ENCODE measurements around the gene NEB.

Gene NEB

DNA sequence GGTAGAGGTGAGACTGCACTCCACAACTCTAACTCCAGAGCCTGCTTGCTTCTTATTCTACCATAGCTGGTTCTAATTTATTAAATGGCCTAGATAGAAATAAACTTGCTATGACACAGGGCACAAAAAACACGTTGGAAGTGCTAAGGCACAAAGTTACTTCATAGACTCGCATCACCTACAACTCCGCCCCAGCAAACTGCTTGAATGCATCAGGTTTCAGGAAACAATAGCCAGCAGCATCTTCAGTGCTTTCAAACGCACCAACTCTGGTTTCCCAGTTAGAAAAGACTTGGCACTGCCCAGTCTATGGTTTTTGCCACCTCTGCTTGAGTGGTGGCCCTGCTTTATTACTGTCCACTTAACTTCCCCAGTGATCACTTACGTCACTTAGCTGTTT is 182.0 kb downstream of the NEB start:
- no peak for DNase-seq (ENCODE audit: low read depth)

DNA sequence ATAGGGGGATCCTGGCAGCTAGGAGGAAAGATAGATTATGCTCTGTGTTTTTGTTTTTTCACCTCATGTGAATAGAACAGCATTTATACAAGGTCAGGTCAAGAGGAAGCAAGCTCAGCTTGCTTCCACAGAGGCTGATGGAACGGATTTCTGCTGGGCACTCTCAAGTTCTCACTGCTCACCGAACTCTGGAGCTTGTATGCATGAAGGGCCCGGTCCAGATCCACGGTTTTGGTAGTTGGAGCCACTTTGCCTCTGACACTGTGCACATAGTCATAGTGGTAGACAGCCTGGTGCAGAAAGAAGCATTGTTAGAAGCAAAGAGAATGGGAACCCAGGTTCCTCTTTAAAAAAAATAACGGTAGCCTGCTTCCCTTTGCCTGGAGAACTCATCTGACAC is 182.7 kb downstream of the NEB start:
- DNase-seq (ENCODE audit: low read depth), result no peak

DNA sequence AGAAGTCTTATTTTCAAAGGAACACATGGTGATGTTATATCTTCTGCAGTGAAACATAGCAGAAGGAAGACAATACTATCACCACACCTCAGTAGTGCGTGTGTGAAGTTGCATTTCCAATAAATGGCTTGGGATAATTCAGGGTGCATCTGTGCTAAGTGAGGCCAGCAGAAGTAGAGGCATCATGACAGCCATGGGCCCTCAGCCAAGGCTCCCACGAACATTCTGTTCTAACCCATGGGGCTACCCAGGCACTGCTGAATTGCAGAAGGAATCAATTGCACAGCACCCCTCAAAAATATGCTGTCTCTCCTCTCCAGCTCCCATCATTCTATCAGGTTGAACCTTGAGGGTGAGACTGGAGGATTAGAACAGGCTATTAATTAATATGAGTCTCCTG is 185.1 kb downstream of the NEB start:
- no peak for DNase-seq (ENCODE audit: low read depth)

DNA sequence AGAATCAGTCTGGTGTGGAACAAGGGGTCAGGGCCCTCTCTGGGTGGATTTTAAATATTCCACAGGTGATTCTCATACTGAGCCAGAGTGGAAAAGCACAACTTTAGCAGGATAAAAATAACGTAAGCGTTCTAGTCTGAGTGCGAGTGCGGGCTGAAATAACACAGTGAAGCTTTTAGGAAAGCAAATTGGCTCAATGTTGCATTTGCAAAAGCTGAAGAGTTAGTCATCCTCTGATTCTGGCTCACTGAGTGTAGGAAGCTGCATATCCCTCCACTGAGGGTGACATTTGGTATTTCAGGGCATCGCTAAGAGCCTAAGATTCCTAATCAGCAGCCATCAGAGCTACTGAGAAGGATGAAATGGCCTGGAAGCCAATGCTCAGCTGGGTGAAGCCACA is 189.8 kb downstream of the NEB start:
- DNase-seq (ENCODE audit: low read depth), result no peak

DNA sequence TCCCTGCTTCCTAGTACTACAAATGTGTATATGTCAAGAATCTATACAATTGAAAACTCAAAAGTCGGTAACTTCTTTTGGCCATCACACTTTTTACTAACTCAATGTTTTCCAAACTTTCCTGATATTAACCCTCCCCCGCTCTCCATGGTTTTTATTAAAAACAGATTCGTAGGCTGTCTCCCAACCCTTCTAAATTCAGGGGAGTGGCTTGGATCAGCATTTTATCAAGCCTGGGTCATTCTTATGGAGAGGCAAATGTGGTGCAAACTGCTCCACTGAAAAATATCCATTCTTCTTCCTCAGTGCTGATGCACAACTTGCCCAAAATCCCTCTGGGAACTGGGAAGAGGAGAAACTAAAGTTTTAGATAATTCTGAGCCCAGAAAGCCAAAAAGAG is 190.4 kb downstream of the NEB start:
- DNase-seq (ENCODE audit: low read depth), result no peak

DNA sequence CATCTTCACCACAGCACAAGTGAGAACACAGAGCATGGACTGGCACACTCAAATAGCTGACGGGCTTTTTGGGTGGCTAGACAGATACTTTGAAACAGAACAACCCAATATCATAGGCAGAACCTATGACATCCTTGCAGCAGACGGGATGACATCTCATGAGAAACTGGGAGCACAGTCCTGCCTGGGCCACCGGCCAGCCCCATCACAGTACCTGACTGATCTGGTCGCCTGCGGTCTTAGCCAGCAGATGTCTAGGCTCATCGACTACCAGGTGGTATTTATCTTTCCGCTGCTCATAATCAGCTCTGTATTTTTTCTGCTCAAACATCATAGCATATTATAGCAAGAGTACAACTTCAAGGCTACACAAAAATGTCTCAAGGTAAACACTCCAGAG is 200.3 kb downstream of the NEB start:
- DNase-seq (ENCODE audit: low read depth), result no peak

DNA sequence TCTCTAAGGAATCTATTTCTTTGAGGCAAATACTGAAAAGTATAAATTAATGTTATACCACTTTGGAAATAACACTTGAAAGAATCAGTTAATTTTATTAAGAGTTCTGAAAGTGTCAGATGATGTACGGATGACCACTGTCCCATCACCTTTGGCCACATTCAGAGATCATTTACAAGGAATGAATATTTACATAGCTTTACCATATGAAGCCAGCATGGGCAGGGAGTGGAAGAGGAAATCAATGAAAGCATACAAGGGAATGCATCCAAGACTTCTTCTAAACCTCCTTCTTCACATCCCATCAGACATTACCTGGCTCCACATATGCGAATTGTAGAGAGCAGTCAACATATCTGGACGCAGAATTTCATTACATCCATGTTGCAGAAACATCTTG is 201.1 kb downstream of the NEB start:
- no peak for DNase-seq (ENCODE audit: low read depth)

DNA sequence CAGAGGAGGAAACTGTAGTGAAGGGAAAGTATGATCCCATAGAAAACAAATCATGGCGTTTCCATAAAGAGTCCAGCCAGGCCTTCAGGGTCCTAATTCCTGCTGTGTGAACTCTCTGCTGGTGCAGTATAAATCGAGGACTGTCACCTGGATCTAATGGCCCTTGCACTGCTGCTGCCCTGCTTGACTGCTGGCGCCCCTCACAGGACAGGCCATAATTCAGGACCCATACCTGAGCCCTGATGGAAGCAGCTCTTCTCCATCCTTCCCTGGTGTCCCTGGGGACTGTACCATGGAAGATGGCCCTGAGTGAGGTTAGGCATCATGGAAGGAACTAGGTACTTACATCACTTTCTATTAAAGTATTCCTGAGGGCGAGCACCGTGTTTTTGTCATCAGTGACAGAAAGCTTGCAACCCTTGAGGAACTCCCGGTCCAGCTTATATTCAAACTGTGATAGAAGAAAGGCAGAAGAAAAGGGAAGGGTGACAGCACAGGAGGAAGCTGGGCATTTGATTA is 207.6 kb downstream of the NEB start:
- no peak for DNase-seq (ENCODE audit: low read depth)

DNA sequence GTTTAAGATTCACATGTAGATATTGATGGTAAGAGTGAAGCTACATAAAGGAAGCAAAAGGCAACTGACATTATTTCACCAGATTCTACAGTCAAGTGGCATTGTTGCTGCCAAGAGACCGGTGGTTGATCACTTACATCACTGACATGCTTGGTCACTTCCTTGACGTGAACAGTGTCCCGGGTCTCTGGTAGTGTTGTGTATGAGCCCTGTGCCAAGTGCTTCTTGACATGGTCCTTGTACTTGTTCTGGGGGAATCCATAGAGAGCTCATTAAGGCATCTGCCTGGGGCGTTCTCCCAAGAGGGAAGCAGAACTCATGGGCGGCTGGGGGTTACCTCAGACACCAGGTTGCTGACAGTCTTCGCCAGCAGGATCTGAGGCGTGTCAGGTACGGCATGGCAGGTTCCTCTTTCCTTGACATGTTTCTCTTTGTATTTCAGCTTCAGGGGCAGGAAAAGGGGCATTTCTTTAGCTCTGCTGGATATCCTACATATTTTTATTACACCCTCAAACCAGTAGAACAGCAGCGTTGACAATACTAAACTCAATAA is 208.4 kb downstream of the NEB start:
- no peak for DNase-seq (ENCODE audit: low read depth)

DNA sequence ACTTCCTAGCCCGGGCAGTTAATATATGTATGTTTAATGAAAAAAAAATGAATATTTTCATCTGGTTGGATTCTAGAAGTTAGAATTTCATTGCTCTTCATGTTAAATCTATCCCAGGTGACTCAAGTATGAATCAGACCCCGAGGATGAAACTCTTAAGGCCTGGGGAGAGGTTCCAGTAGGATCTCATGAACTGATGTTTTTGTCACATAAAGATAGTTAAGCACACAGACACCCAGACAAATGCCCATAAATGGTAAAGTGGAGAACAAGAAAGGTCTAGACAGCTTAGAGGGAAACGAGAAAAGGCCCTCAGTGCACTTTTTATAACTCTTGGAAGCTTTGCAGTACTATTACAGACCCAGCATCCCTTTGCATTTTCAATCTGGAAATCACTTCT is 210.4 kb downstream of the NEB start:
- no peak for DNase-seq (ENCODE audit: low read depth)

DNA sequence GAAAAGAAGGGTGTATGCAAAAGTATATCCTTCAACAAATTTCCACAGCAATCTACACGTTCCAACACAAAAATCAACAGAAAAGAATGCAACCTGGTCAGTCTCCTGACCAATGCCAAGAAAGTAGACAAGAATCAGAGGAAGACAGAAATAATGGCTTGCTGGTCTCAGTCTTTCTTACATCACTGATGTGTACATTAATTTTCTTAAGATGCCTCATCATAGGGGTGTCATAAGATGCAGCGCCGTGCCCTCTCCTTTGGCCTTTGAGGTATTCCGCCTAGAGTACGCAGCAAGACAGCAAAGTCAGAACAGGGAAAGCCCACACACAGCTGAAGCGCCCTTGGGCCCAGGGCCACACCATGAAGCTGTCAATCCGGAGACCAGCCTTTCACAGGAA is 211.7 kb downstream of the NEB start:
- no peak for DNase-seq (ENCODE audit: low read depth)

DNA sequence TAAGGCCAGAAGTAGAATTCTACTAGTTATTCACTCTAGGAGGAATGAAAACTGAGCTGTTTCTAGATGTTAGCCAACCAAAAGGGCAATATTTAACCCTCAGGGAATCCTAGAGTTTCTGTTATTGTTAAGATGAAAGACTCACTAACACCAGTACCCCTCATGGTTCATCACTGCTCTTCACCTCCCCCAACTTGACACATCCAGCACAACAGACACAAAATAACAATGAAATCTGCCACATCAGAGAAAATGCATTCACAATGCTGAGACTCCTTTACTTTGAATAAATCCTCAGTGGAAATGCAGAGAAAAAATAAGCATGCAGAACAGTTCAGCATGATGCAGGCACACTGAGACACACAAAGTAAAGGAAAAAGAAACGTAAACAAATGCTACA is 213.3 kb downstream of the NEB start:
- DNase-seq (ENCODE audit: low read depth), result no peak

DNA sequence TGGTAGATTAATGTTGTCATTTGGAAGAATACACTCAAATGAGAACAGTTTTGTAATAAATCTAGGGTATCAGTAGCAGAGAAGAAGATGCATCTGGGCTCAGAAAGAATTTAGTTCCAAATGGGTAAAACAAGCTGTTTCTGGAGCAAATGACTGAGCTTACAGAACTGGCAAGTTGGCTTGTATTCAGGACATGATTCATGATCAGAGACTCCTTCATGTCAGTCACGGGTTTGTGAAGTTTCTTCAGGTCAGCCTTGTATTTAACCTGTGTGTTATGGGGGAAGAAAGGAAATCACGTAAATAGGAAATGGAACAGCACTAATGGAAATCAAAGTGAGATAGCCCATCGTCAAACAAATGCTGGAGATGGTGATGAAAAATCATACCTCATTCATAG is 215.5 kb downstream of the NEB start:
- no peak for DNase-seq (ENCODE audit: low read depth)

DNA sequence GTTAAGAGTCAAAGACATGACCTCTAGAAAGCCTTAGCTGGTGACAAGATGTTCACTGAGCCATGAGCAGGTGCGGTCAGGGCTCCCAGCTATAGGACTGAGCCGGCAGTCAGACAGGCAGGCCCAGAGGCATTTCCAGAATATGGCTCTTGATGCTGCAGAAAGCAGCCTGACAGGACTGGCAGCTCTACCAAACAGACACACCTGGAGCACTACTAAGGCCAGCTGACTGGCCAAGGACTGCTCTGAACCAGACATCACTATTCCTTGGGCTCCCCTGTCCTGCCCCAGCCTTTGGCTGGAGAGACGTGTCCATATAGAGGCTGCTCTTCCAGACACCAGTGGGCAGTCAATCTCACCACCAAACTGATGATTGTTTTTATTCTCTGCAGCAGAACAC is 225.8 kb downstream of the NEB start:
- no peak for DNase-seq (ENCODE audit: low read depth)

DNA sequence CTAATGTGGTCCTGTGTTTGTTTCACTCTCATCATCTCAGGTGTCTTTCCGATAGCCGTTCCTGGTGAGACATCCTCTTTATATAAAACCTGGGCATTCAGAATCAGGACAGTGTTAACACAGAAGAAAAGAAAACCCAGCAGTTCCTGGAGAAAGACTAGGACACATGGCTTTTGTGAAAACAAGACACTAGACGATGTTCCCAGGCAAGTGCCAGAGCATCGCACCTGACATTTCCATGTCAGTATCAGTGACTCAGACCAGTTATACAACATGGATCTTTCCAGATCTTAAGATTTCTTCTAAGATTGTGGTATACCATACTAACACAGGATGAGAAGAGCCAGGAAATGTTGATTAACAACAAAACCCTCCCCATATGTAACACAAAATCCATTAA is 228.1 kb downstream of the NEB start:
- no peak for DNase-seq (ENCODE audit: low read depth)

DNA sequence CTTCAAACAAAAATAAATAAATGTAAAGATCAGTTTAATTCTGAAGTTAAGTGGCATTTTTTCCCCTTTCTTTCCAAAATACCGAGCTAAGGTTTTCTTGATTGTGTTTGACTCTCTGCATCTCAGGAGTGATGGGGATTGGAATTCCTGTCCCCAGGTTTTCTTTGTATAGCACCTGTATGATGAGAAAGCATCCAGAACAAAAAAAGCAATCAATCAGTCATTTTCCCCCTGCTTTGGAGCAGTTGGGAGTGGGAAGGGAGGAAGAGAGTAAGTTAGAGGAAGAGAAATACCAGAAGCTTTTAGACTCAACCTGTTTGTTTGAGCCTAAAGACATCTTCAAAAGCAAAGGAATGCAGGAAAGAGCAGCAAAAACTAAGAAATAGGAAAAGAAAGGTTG is 236.1 kb downstream of the NEB start:
- no peak for DNase-seq (ENCODE audit: low read depth)

DNA sequence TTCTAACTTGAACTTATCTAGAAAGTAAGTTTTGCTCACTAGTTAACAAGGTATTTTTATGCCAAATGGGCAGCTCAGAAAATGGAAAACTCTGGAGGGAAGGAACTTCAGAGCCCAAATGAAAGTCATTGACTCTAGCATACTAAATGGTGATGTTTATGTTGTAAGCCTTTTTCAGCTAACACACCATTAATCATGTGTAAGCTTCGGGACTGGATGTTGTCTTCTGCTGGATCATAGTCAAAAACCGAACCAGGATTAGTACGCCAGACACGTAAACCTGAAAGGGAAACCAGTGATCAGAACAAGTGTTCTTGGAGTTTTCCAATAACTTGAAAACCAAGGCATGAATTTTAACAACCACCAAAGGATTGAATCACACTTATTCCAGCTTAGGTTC is 242.8 kb downstream of the NEB start:
- DNase-seq (ENCODE audit: low read depth), result no peak

DNA sequence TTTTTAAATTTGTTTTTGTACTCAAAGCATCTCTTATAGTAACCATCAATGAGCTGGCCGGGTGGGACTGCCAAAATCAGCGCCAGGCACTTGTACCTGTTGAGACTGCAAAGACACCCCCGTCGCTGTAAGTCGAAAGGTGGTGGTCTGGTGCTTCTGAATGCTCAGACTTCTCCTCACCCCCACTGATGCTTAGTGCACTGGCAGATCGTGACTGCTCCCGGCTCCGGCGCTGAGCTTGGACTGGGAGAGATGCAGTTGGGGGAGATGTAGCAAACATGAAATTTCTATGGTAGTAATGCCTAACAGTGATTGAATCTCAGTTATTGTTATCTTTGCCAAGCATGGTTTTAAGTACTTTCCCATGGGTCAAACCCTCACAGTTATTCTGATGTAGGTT is 244.0 kb downstream of the NEB start:
- no peak for DNase-seq (ENCODE audit: low read depth)

DNA sequence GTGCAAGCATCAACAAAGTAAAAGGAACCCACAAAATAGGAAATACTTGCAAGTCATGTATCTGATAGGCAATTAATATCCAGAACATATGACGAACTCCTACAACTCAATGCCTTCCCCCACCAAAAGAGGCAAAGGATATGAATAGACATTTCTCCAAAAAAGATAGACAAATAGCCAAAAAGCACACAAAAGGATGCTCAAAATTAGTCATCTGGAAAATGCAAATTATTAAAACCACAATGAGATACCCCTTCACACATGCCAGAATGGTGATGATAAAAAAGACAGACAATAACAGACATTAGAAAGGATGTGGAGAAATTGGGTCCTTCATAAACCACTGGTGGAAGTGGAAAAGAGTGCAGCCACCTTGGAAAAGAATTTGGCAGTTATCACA is 248.2 kb downstream of the NEB start:
- no peak for DNase-seq (ENCODE audit: low read depth)

DNA sequence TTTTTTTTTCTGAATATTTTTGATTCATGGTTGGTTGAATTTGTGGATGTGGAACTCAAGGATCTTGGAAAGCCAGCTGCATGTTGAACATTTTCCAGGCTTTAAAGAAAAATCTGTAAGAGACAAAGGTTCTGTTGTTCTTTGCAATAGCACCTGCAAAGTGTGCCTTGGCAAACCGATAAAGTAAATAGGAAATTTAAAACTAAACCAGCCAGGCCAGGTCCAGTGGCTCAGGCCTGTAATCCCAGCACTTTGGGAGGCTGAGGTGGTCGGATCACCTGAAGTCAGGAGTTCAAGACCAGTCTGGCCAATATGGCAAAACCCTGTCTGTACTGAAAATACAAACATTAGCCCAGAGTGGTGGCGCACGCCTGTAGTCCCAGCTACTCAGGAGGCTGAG is 250.2 kb downstream of the NEB start:
- DNase-seq (ENCODE audit: low read depth), result no peak

DNA sequence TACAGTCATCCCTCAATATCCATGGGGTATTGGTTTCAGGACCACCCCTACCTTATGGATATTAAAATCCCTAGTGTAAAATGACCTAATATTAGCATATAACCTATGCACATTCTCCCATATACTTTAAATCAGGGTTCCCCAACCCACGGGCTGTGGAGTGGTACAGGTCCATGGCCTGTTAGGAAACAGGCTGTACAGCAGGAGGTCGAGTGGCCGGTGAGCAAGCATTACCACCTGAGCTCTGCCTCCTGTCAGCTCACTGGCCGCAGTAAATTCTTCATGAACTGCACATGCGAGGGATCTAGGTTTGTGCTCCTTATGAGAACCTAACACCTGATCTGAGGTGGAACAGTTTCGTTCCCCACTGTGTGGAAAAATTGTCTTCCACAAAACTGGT is 250.7 kb downstream of the NEB start:
- no peak for DNase-seq (ENCODE audit: low read depth)

DNA sequence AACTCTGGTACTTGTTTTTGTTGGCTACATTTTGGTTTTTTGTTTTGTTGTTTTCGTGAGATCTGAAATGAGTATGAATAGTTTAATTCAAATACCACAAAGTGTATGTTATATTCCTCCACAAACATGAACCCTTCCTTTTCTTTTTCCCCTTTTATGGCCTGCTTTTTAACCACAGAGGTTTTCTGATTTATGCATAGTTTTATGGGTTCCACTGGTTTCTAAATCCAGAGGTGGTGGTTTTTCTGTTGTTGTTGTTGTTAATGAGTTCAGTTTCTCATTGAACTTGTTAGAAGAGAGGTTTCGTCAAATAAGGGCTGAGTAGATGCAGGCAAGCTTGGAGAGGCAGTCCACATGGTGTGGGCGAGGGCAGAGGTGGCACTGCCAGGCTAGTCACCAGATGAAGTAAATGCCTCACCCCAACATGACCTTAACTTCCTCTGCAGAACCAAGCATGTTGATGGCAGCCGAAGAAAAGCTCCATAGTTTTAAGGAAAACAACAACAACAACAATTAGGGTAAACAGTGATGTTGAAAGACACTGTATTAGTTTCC is 252.0 kb downstream of the NEB start:
- DNase-seq (ENCODE audit: low read depth), result no peak

DNA sequence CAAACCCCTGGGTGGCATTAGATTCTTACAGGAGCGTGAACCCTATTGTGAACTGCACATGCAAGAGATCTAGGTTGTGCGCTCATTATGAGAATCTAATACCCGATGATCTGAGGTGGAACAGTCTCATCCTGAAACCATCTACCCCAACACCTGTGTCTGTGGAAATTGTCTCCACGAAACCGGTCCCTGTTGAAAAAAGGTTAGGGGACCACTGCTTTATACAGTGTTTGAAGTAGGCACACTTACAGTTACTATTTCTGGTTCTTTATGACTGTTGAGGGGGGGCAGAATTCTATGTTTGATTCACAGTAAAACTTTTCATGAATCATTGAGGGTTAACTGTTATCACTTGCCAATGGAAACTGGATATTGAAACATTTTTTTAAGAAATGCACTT is 252.5 kb downstream of the NEB start:
- no peak for DNase-seq (ENCODE audit: low read depth)

DNA sequence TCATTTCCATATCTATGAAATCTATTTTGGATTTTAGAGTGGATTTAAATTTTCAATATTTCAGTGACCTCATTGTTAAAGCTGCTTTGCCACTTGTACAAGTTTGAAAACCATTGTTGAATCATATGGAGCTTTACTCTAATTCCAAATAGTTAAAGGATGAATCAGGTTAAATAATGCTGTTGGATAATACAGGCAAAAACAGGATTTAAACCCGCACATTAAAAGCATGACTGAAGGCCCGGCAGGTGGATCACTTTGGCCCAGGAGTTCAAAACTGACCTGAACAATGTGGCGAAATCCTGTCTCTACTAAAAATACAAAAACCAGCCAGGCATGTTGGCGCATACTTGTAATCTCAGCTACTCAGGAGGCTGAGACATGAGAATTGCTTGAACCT is 256.3 kb downstream of the NEB start:
- DNase-seq (ENCODE audit: low read depth), result no peak

DNA sequence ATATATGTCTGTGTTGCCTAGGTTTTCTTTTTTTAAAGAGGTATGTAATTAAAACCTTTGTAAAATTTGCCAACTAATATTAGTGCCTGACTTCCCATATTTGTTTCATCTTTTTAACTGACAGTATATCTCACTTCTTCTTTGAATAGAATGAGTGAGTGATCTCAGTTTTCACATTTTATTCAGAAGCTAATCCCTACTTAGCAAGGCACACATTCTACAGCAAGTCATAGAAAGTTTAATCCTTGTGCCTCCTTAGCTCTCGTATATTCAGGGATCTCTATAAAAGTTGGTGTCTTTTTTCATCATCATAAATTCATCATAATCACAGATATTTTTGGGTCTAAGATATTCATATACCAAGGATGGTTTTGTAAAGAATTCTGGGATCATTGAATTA is 258.0 kb downstream of the NEB start:
- DNase-seq (ENCODE audit: low read depth), result no peak
